HepG2 (cell line): ENCODE results near the gene AP4E1. TPM values are rescaled to one million over a fixed set of nuclear protein-coding genes. Genes with fewer than 3 reads are reported as not detected.

Experiments used
- ATAC-seq: fragments of 200-7000 bp; cut with Tn5 transposase; 3 replicates; pipeline ENCODE4 v1.9.1; 2020; ENCODE audit warnings: mild to moderate bottlenecking, moderate library complexity
- BruUV-seq: library from RNA; stranded (reverse); fragments of 400-500 nt; replicated peaks from 2 replicates; lab custom pipeline; 2021; lab: Mats Ljungman, UMichigan
- CTCF ChIA-PET: fragments of 300-600 bp; formaldehyde crosslinking; extraction: SDS; loops from one replicate; lab custom pipeline; 2021; ENCODE audit warnings: low total read pairs, inconsistent platforms, low intra/inter-chr PET ratio; lab: Yijun Ruan, JAX
- POLR2A ChIA-PET: fragments of 350-600 bp; sonication (Branson Sonifier 250); formaldehyde crosslinking; loops from one replicate; lab custom pipeline; 2020; ENCODE audit warnings: antibody characterized with exemption, inconsistent platforms; lab: Yijun Ruan, JAX
- DNase-seq: peaks from one replicate; pipeline ENCODE4 v3.0.0-alpha.2; 2015; ENCODE audit warnings: low spot score
- FAIRE-seq: peaks from 3 replicates; lab custom pipeline; 2011; peaks lifted over from hg19 to GRCh38; lab: Jason Lieb, UNC
- H2AFZ ChIP-seq: one replicate; pipeline ENCODE4 v1.6.1; 2011; ENCODE audit warnings: low read length, inconsistent platforms
- H3K27ac ChIP-seq: fragments of 300-600 bp; 3 replicates; pipeline ENCODE4 v1.8.0; 2011; ENCODE audit warnings: mixed run types, mild to moderate bottlenecking, mixed read lengths, low read length, inconsistent platforms; ENCODE audit not compliant: insufficient read depth; ENCODE audit errors: extremely low read length
- H3K27me3 ChIP-seq, 2 experiments: fragments of 200-600 bp in 1 of 2; 2 replicates in 1 of 2; 3 replicates in 1 of 2; pipeline versions ENCODE4 v1.6.0 to v1.8.0; 2011; ENCODE audit warnings: low read length in 2 of 2, mild to moderate bottlenecking in 2 of 2, moderate library complexity in 2 of 2, inconsistent platforms in 1 of 2; ENCODE audit not compliant: insufficient read depth in 2 of 2, control insufficient read depth in 1 of 2
- H3K36me3 ChIP-seq, 2 experiments: fragments of 200-600 bp in 1 of 2; replicated peaks in 1 of 2; 2 replicates in 1 of 2; 3 replicates in 1 of 2; pipeline versions ENCODE4 v1.5.1 to v1.8.0; 2011; ENCODE audit warnings: low read length in 2 of 2, inconsistent platforms in 1 of 2; ENCODE audit not compliant: insufficient read depth in 2 of 2, control insufficient read depth in 1 of 2
- H3K4me1 ChIP-seq: 2 replicates; pipeline ENCODE4 v1.5.1; 2012; ENCODE audit warnings: low read length, inconsistent platforms; ENCODE audit not compliant: insufficient read depth
- H3K4me2 ChIP-seq: 2 replicates; pipeline ENCODE4 v1.6.0; 2011; ENCODE audit warnings: low read depth, low read length, inconsistent platforms
- H3K4me3 ChIP-seq, 3 experiments: fragments of 200-600 bp in 1 of 3; sonication (generic), shearing (Covaris generic) in 1 of 3; replicated peaks in 1 of 3; 2 replicates each; pipeline ENCODE4 v1.5.1; 2011 to 2016; ENCODE audit warnings: low read length in 3 of 3, inconsistent platforms in 2 of 3, low read depth in 2 of 3, mild to moderate bottlenecking in 2 of 3, control low read depth in 1 of 3, mixed read lengths in 1 of 3; ENCODE audit not compliant: insufficient read depth in 1 of 3
- H3K79me2 ChIP-seq: one replicate; pipeline ENCODE4 v1.6.1; 2011; ENCODE audit warnings: low read length, inconsistent platforms; ENCODE audit not compliant: insufficient read depth
- H3K9ac ChIP-seq: 2 replicates; pipeline ENCODE4 v1.6.0; 2011; ENCODE audit warnings: mild to moderate bottlenecking, low read depth, low read length, inconsistent platforms; ENCODE audit not compliant: insufficient read depth
- H3K9me3 ChIP-seq: 2 replicates; pipeline ENCODE4 v1.5.1; 2012; ENCODE audit warnings: mild to moderate bottlenecking, low read length
- H4K20me1 ChIP-seq: 2 replicates; pipeline ENCODE4 v1.6.0; 2011; ENCODE audit warnings: inconsistent platforms, mild to moderate bottlenecking, low read length, moderate library complexity; ENCODE audit not compliant: insufficient read depth
- GZF1 ChIP-seq: sonication (generic); formaldehyde crosslinking; IDR thresholded peaks from 2 replicates; pipeline ENCODE4 v1.5.1; 2020; ENCODE audit warnings: mild to moderate bottlenecking, missing genetic modification reagents
- HNRNPUL1 ChIP-seq: fragments of 200-400 bp; formaldehyde crosslinking; IDR thresholded peaks from 2 replicates; pipeline ENCODE4 v1.6.1; 2017; ENCODE audit warnings: low read depth, mild to moderate bottlenecking, low read length, moderate library complexity
- ISX ChIP-seq: sonication (generic); formaldehyde crosslinking; conservative IDR thresholded peaks from 2 replicates; pipeline ENCODE4 v1.5.0; 2020; ENCODE audit warnings: missing genetic modification reagents
- JUN ChIP-seq: sonication (generic); formaldehyde crosslinking; IDR thresholded peaks from 2 replicates; pipeline ENCODE4 v1.4.0; 2020; ENCODE audit warnings: mild to moderate bottlenecking, missing genetic modification reagents
- LCORL ChIP-seq, 2 experiments: fragments of 450-650 bp in 1 of 2; sonication (generic) in 1 of 2; formaldehyde crosslinking in 1 of 2; IDR thresholded peaks; 2 replicates each; pipeline versions ENCODE4 v1.5.0 to v1.6.1; 2017 to 2020; ENCODE audit warnings: antibody characterized with exemption in 1 of 2, missing genetic modification reagents in 1 of 2
- MAFG ChIP-seq: sonication (generic); formaldehyde crosslinking; IDR thresholded peaks from 2 replicates; pipeline ENCODE4 v1.5.1; 2020; ENCODE audit warnings: mild to moderate bottlenecking, missing genetic modification reagents
- NFE2L1 ChIP-seq: sonication (generic); formaldehyde crosslinking; IDR thresholded peaks from 2 replicates; pipeline ENCODE4 v1.4.0; 2020; ENCODE audit warnings: missing genetic modification reagents, mild to moderate bottlenecking, borderline replicate concordance
- NPAS2 ChIP-seq: sonication (generic); formaldehyde crosslinking; IDR thresholded peaks from 2 replicates; pipeline ENCODE4 v1.8.0; 2022; ENCODE audit warnings: mild to moderate bottlenecking, missing genetic modification reagents, borderline replicate concordance
- RFX5 ChIP-seq: IDR thresholded peaks from 2 replicates; pipeline ENCODE4 v1.6.1; 2011; ENCODE audit warnings: low read depth, low read length, improper control_type of control experiment
- SMC3 ChIP-seq: IDR thresholded peaks from 2 replicates; pipeline ENCODE4 v1.6.1; 2011; ENCODE audit warnings: low read length, improper control_type of control experiment
- ZNF138 ChIP-seq: sonication (generic); formaldehyde crosslinking; IDR thresholded peaks from 2 replicates; pipeline ENCODE4 v1.5.0; 2020; ENCODE audit warnings: mild to moderate bottlenecking, low read depth, missing genetic modification reagents
- ZNF225 ChIP-seq: sonication (generic); formaldehyde crosslinking; IDR thresholded peaks from 2 replicates; pipeline ENCODE4 v1.4.0; 2020; ENCODE audit warnings: mild to moderate bottlenecking, missing genetic modification reagents
- ZNF326 ChIP-seq: sonication (generic); formaldehyde crosslinking; IDR thresholded peaks from 2 replicates; pipeline ENCODE4 v1.4.0; 2020; ENCODE audit warnings: missing genetic modification reagents, borderline replicate concordance
- ZNF7 ChIP-seq: IDR thresholded peaks from 2 replicates; pipeline ENCODE4 v1.6.1; 2016; ENCODE audit warnings: missing biosample characterization, missing genetic modification reagents
- ZNF891 ChIP-seq: sonication (generic); formaldehyde crosslinking; IDR thresholded peaks from 2 replicates; pipeline ENCODE4 v1.5.0; 2020; ENCODE audit warnings: mild to moderate bottlenecking, missing genetic modification reagents
- in situ Hi-C: cut with HindIII; loops from 2 replicates; pipeline ENCODE4 v1.10.0; 2017; ENCODE audit warnings: low pct_unique_long_range_greater_than_20kb; ENCODE audit not compliant: extremely low pct_ligation_motif_present
- intact Hi-C: fragments of 100-400 bp; cut with micrococcal nuclease; formaldehyde crosslinking; loops from one replicate; pipeline ENCODE4 v1.10.0; 2022; ENCODE audit not compliant: unreplicated experiment
- polyA plus RNA-seq, 8 experiments: library from polyadenylated mRNA; depleted of rRNA in 3 of 8; stranded (reverse) in 7 of 8; unstranded in 1 of 8; fragments of >200 nt; fragmentation: Illumina TruSeq in 4 of 8; extraction: Trizol in 4 of 8; gene quantifications; 2 replicates each; pipeline versions ENCODE4 v1.2.1 to v1.2.3, GENCODE V29; 2011 to 2016; ENCODE audit warnings: low read depth in 4 of 8, missing spikeins in 1 of 8, mixed read lengths in 1 of 8; ENCODE audit not compliant: insufficient read depth in 1 of 8
- total RNA-seq, 5 experiments: library from RNA; depleted of rRNA; stranded (reverse); fragments of >200 nt; fragmentation: Illumina TruSeq; extraction: Trizol; gene quantifications; 2 replicates each; pipeline ENCODE4 v1.2.3, GENCODE V29; 2016; ENCODE audit warnings: low read depth in 1 of 5
- TF ChIP-seq, protein P1 (sequence below): sonication (generic); formaldehyde crosslinking; IDR thresholded peaks from 2 replicates; pipeline ENCODE4 v1.5.0; 2020; ENCODE audit warnings: missing genetic modification reagents, mild to moderate bottlenecking, borderline replicate concordance
- TF ChIP-seq, protein P2 (sequence below): sonication (generic); formaldehyde crosslinking; IDR thresholded peaks from 2 replicates; pipeline ENCODE4 v1.9.0; 2021; ENCODE audit warnings: missing genetic modification reagents, borderline replicate concordance
- TF ChIP-seq, protein P3 (sequence below): sonication (generic); formaldehyde crosslinking; IDR thresholded peaks from 2 replicates; pipeline ENCODE4 v1.5.1; 2020; ENCODE audit warnings: missing genetic modification reagents, mild to moderate bottlenecking, borderline replicate concordance
- TF ChIP-seq, protein P4 (sequence below): IDR thresholded peaks from 2 replicates; pipeline ENCODE4 v1.6.1; 2016; ENCODE audit warnings: missing compliant biosample characterization, missing genetic modification reagents, borderline replicate concordance

Gene AP4E1
- total and polyA plus RNA-seq, 2 of the 13 experiments (the other 11 are each of a cell fraction or from before 2014, with no cell fraction given) = 2.2 to 7.8 TPM

DNA sequence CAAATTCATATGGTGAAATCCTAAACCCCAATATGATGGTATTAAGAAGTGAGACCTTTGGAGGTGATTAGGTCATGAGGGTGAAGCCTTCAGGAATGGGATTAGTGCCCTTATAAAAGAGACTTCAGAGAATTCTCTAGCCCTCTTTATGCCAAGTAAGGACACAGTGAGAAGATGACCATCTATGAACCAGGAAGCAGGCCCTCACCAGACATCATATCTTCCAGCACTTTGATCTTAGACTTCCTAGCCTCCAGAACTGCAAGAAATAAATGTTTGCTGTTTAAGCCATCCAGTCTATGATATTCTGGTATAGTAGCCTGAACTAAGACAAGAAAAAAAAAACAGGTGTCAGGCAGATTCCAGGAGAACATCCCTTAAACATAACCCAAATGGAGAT, 45.9 kb upstream of the AP4E1 start:
- no TSS peak for BruUV-seq
- no peaks in the 10 kb centered on the region for H3K79me2 ChIP-seq
- no peaks in the 10 kb centered on the region for H3K36me3 ChIP-seq
- ATAC-seq (no peak), FAIRE-seq (no peak), DNase-seq (no peak)
- in situ Hi-C loops (no loop called here), intact Hi-C loops (loop anchor here (5.0 kb wide), 1 partner anchor 45 kb away; no protein-coding TSS in a partner anchor)
- H3K4me2 ChIP-seq = no peak overlapping the region
- H3K9ac ChIP-seq = no peak overlapping the region
- no peak overlapping the region for H3K27ac ChIP-seq
- TF ChIP-seq RFX5 (no peak), ISX (CRISPR knock-in tag) (no peak), HNRNPUL1 (no peak), NFE2L1 (no peak), ZNF225 (CRISPR knock-in tag) (no peak), ZNF891 (CRISPR knock-in tag) (no peak), JUN (CRISPR knock-in tag) (no peak), SMC3 (no peak), ZNF138 (CRISPR knock-in tag) (no peak), MAFG (CRISPR knock-in tag) (no peak), NPAS2 (CRISPR knock-in tag) (no peak), GZF1 (CRISPR knock-in tag) (no peak), LCORL (IDR thresholded peaks at IDR 0.05) (no peak), LCORL (CRISPR knock-in tag; IDR thresholded peaks at IDR 0.05) (no peak), ZNF326 (CRISPR knock-in tag) (no peak), ZNF7 (no peak)
- TF ChIP-seq, protein P1, sequence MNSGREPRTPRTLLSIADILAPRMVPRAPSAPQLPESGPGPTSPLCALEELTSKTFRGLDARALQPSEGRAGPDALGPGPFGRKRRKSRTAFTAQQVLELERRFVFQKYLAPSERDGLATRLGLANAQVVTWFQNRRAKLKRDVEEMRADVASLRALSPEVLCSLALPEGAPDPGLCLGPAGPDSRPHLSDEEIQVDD (CRISPR knock-in tag) = no peak
- TF ChIP-seq, protein P2, sequence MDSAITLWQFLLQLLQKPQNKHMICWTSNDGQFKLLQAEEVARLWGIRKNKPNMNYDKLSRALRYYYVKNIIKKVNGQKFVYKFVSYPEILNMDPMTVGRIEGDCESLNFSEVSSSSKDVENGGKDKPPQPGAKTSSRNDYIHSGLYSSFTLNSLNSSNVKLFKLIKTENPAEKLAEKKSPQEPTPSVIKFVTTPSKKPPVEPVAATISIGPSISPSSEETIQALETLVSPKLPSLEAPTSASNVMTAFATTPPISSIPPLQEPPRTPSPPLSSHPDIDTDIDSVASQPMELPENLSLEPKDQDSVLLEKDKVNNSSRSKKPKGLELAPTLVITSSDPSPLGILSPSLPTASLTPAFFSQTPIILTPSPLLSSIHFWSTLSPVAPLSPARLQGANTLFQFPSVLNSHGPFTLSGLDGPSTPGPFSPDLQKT (CRISPR knock-in tag) = no peak
- TF ChIP-seq, protein P3, sequence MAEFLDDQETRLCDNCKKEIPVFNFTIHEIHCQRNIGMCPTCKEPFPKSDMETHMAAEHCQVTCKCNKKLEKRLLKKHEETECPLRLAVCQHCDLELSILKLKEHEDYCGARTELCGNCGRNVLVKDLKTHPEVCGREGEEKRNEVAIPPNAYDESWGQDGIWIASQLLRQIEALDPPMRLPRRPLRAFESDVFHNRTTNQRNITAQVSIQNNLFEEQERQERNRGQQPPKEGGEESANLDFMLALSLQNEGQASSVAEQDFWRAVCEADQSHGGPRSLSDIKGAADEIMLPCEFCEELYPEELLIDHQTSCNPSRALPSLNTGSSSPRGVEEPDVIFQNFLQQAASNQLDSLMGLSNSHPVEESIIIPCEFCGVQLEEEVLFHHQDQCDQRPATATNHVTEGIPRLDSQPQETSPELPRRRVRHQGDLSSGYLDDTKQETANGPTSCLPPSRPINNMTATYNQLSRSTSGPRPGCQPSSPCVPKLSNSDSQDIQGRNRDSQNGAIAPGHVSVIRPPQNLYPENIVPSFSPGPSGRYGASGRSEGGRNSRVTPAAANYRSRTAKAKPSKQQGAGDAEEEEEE (CRISPR knock-in tag) = no peak
- TF ChIP-seq, protein P4, sequence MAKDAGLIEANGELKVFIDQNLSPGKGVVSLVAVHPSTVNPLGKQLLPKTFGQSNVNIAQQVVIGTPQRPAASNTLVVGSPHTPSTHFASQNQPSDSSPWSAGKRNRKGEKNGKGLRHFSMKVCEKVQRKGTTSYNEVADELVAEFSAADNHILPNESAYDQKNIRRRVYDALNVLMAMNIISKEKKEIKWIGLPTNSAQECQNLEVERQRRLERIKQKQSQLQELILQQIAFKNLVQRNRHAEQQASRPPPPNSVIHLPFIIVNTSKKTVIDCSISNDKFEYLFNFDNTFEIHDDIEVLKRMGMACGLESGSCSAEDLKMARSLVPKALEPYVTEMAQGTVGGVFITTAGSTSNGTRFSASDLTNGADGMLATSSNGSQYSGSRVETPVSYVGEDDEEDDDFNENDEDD (CRISPR knock-in tag) = no peak
- no peaks in the 10 kb centered on the region for H3K9me3 ChIP-seq
- CTCF ChIA-PET = no interaction called here
- no peak overlapping the region for H2AFZ ChIP-seq
- H3K4me1 ChIP-seq = peaks cover 15% of the 10 kb centered on the region
- no peaks in the 10 kb centered on the region for H4K20me1 ChIP-seq
- H3K4me3 ChIP-seq = no peak overlapping the region
- no peaks in the 10 kb centered on the region; a peak in 1 of 5 replicates for H3K27me3 ChIP-seq
- POLR2A ChIA-PET = no interaction called here
